HG03108 (cell line): ENCODE measurements around the gene XK.

Experiments
- ATAC-seq: cut with Tn5 transposase; IDR thresholded peaks from one replicate; pipeline ENCODE4 v1.9.1; 2021; ENCODE audit warnings: moderate library complexity; ENCODE audit not compliant: unreplicated experiment

XK gene

GRCh38 chrX:37678574-37678973 is 7.0 kb upstream of the XK start:
- ATAC-seq, result no peak

- ATAC-seq, result no peak
Measured at GRCh38 chrX:37679230-37679629, 6.4 kb upstream of the XK start.

GRCh38 chrX:37679888-37680287 is 5.7 kb upstream of the XK start:
- ATAC-seq, result no peak

GRCh38 chrX:37684426-37684825 is 1.2 kb upstream of the XK start:
- no peak for ATAC-seq

GRCh38 chrX:37684973-37685372 is 618 bp upstream of the XK start:
- no peak for ATAC-seq

GRCh38 chrX:37686369-37686995 is 891 bp downstream of the XK start:
- ATAC-seq, result no peak

- ATAC-seq, result no peak
Measured at GRCh38 chrX:37686996-37687395, 1.4 kb downstream of the XK start.

GRCh38 chrX:37690119-37690518 is 4.5 kb downstream of the XK start:
- no peak for ATAC-seq

- no peak for ATAC-seq
Measured at GRCh38 chrX:37692918-37693317, 7.3 kb downstream of the XK start.

GRCh38 chrX:37697169-37697760 is 11.7 kb downstream of the XK start:
- no peak for ATAC-seq

GRCh38 chrX:37701588-37701987 is 16.0 kb downstream of the XK start:
- ATAC-seq, result no peak

- ATAC-seq, result no peak
Measured at GRCh38 chrX:37711991-37712390, 26.4 kb downstream of the XK start.

- ATAC-seq, result no peak
Measured at GRCh38 chrX:37712458-37712857, 26.9 kb downstream of the XK start.

- no peak for ATAC-seq
Measured at GRCh38 chrX:37714479-37714878, 28.9 kb downstream of the XK start.

GRCh38 chrX:37716602-37717001 is 31.0 kb downstream of the XK start:
- ATAC-seq, result no peak

GRCh38 chrX:37717708-37718107 is 32.1 kb downstream of the XK start:
- no peak for ATAC-seq

GRCh38 chrX:37722595-37722994 is 37.0 kb downstream of the XK start:
- no peak for ATAC-seq

- no peak for ATAC-seq
Measured at GRCh38 chrX:37726346-37726745, 40.8 kb downstream of the XK start.

- no peak for ATAC-seq
Measured at GRCh38 chrX:37745354-37745753, 59.8 kb downstream of the XK start.

GRCh38 chrX:37745835-37746217 is 60.2 kb downstream of the XK start:
- ATAC-seq, result peak; percentile 30

GRCh38 chrX:37746218-37746941 is 60.8 kb downstream of the XK start:
- peak; percentile 87 for ATAC-seq

GRCh38 chrX:37746951-37747350 is 61.4 kb downstream of the XK start:
- ATAC-seq, result peak; percentile 2
